GM04503 (cell line): Measurements from ENCODE around the gene SERPIND1.

Experiments
- DNase-seq: peaks from one replicate; pipeline ENCODE4 v3.0.0-alpha.2; 2012; ENCODE audit warnings: low read depth

Gene SERPIND1

GRCh38 chr22:20774882-20775281 is 969 bp downstream of the SERPIND1 start:
- DNase-seq = no peak

GRCh38 chr22:20775342-20775895 is 1.5 kb downstream of the SERPIND1 start:
- DNase-seq = no peak

GRCh38 chr22:20776624-20777405 is 2.9 kb downstream of the SERPIND1 start:
- no peak for DNase-seq

- DNase-seq = peak; percentile 61
These were observed 3.7 kb downstream of the SERPIND1 start for GRCh38 chr22:20777420-20778177.

- DNase-seq = no peak
These were observed 5.3 kb downstream of the SERPIND1 start for GRCh38 chr22:20779014-20779817.

- DNase-seq = no peak
These were observed 5.9 kb downstream of the SERPIND1 start for GRCh38 chr22:20779818-20780158.

GRCh38 chr22:20781272-20781990 is 7.5 kb downstream of the SERPIND1 start:
- no peak for DNase-seq

GRCh38 chr22:20782083-20782482 is 8.2 kb downstream of the SERPIND1 start:
- no peak for DNase-seq

GRCh38 chr22:20782596-20783299 is 8.8 kb downstream of the SERPIND1 start:
- DNase-seq = no peak

- DNase-seq = no peak
These were observed 9.4 kb downstream of the SERPIND1 start for GRCh38 chr22:20783300-20783673.

GRCh38 chr22:20783844-20784723 is 10.2 kb downstream of the SERPIND1 start:
- DNase-seq = peak; percentile 47

- DNase-seq = no peak
These were observed 11.5 kb downstream of the SERPIND1 start for GRCh38 chr22:20785415-20785814.

- DNase-seq = no peak
These were observed 12.1 kb downstream of the SERPIND1 start for GRCh38 chr22:20786048-20786447.

GRCh38 chr22:20786536-20786979 is 12.6 kb downstream of the SERPIND1 start:
- DNase-seq = no peak

- no peak for DNase-seq
These were observed 13.3 kb downstream of the SERPIND1 start for GRCh38 chr22:20787223-20787622.

GRCh38 chr22:20787746-20788626 is 14.1 kb downstream of the SERPIND1 start:
- no peak for DNase-seq

GRCh38 chr22:20788627-20789344 is 14.9 kb downstream of the SERPIND1 start:
- DNase-seq = no peak
